ENCODE results near the gene TYMP.

The TYMP gene

DNA sequence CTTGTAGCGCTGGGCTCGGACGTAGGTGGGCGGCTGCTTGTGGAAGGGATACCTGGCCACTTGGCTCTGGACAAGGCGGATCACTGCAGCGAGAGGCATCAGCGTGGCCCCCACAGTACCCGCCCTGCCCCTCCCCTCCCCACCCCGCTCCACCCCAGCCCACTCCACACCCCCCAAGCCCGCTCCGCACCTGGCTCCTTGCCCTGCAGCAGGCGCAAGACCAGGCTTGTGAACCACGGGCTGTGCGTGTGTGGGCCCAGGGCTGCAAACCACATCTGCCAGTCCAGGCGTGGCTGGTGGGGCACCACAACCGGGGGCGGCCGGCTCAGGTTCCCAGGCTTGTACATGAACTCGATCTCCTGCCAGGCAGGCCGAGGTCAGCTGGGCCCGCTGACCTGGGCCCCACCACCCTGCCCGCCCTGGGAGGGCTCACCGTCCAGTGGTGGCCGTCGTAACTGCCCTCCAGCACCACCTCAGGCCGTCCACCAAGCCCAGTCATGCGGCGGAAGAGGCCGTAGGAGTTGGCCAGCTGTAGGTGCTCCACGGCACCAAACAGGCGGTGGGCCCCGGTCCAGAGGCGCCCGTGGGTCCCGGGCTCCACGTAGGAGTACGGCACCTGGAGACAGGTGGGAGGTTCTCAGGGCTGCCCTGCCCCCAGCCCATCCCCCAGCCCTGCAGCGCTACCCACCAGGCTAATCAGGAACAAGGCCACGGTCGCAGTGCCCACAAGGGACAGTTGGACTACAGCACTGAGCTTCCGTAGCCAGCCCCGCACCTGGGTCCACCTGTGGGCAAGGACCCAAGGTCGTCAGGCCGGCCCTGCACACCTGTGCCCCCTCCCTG is 25.2 kb downstream of the TYMP start:
- peak; percentile 23 for DNase-seq

DNA sequence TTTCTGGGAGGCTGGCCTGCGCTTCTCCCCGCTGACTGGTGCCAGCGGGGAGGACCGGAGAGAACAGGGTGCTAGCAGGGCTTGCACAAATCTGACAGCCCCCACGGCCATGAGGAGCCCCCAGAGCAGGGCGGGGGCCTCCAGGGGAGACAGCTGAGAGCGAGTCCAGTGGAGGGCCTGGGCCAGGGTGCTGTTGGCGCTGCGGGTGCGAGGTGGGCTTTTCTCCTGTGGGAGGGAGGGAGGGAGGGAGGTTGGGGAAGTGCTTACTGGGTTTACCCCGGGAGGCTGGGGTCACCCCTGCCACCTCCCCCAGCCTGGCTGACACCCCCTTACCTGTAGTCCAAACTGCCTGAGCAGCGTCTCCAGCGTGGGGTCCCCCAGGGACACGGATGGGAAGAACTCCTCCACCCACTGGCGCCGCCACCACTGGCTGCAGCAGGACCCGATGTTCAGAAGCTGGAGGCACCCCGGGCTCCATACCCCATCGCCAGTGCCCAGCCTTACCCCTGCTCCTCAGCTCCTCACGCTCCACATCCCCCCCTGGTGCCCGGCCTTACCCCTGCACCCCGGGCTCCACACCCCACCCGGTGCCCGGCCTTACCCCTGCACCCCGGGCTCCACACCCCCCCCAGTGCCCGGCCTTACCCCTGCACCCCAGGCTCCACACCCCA is 26.2 kb downstream of the TYMP start:
- no peak for DNase-seq

DNA sequence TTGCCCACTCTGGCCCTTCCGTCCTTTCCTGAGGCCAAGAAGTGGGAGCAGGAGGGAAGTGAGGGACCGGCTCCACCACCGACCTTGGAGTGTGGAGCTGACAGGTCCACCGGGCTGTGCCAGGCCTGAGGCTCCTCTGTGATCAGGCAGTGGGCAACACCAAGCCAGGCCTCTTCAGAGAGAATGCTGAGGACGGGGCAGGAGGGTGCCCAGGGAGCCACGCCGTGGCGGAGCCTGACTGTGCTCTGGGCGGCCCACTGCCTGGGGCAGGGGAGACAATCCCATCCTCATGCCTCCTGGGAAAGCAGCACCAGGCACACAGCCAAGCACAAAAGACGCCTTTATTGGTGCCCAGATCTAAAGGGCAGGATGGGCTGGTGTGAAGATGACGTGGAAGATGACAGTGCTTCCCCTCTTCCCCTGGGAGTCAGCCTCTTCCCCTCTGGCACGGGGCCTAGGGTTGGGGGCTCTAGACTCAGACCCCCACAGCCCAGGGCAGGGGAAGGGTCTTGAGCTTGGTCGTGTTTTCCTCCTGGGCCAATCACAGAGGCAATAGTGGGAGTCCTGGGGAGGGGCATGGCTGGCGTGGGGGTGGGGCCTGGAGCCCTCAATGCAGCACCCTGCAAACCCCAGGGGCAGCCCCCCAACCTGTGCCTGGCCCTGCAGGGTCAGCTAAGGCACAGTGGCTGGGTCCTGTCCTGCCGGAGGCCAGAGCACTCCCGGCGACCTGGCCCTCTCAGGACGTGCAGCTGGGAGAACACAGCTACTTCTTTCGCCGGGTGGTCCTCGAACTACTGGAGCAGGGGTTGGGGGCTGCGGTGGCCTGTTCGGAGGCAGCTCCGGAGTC is 27.0 kb downstream of the TYMP start:
- DNase-seq: no peak

DNA sequence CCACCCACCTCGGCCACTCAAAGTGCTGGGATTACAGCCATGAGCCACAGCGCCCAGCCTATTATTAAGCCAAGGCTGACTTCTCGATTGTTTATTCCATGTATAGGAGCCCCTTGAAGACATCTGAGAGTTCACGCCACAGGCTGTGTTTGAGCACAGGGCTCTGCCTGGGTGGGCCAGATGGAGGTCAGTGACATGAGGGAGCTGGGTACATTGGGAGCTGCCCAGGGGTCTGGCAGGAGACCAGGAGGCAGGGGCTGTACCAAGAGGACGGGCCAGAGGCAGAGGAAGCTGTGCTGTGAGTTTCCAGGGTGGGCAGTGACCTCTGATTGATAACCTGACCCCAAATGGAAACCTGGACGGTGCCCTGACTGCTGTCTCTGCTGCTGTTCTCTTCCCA is 27.7 kb downstream of the TYMP start:
- no peak for DNase-seq

DNA sequence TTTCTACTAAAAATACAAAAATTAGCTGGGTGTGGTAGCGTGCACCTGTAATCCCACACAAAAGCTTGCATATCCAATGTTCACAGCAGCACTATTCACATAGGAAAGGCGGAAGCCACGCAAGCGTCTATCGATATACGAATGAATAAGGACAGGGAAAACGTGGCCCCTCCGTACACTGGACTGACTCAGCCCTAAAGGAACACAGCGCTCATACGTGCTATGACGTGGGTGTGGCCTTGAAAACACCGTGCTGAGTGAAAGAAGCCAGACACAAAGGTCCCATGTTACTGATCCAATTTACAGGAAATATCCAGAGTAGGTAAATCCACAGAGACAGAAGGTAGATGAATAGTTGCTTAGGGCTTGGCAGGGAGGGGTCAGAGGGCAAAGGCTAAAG is 29.4 kb downstream of the TYMP start:
- DNase-seq: no peak

DNA sequence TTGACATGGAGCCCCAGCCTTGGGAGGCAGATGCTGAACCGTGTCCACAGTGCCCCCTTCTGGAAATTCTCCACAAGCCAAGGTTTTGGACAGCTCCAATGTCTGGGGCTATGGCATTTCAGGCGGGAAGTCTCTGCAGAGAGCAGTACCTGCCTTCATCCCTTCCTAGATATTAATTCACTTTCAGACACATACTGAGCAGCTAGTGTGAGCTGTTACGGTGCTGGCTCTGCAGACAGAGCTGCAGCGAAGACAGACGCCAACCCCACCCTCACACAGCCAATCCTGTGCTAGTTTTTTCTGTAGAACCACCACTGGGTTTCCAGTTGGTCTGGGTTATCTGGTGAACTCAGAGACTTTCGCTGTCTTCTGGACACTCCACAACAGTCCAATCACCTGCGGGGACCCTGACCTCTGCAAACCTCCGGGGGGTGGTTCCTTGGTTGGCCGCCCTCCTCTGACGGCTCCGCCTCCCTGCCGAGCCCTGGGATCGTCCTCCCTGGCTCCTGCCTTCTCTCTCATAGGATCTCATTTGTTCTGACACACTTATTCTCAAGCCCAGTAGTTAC is 31.4 kb downstream of the TYMP start:
- DNase-seq: no peak

DNA sequence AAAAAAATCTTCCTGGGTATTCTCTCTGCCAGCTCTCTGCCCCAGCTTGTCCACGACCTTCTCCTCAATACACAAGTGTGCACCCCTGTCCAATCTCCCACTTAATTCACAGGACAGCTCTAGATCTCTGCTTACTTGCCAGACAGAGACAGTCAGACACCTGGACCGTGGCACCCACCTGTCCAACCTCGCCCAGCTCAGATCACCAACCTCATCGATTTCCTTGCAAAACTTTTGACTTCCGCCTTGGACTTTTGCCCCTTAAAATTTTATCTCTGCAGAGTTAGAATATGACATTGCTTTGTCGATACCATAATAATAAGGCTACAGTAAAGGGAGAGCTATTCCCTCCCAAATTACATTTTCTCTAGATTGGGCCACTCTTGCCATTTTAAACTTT is 32.7 kb downstream of the TYMP start:
- no peak for DNase-seq

DNA sequence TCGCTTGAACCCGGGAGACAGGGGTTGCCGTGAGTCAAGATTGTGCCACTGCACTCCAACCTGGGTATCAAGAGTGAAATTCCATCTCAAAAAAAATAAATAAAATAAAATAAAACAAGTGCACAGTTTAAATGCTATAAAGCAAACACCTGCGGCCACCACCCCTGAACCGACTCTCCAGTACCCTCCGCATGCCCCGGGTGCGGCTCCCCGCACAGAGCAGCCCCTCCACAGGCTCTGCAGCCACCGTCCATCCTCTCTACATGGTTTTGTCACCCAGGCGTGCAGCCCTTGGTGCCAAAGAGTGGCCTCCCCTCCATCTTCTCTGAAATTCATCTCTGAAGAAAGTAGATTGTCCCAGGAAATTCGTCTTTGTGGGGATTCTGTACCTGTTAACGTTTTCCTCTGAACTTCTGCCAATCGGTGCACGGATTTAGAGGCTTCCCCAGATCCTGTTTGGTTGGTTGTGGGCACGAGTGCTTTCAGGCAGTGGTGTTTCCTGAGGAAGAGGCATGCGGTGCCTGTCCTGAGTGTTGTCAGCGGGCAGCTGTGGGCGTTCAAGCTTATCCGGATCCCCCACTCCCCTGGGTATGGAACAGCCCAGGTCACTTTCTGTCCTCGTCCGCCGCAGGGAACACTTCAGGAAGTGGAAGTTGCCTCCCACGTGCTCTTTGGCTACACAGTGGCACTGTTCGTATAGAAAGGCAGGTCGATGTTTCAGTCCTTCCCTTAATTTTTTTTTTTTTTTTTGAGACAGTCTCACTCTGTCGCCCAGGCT is 39.1 kb downstream of the TYMP start:
- no peak for DNase-seq

DNA sequence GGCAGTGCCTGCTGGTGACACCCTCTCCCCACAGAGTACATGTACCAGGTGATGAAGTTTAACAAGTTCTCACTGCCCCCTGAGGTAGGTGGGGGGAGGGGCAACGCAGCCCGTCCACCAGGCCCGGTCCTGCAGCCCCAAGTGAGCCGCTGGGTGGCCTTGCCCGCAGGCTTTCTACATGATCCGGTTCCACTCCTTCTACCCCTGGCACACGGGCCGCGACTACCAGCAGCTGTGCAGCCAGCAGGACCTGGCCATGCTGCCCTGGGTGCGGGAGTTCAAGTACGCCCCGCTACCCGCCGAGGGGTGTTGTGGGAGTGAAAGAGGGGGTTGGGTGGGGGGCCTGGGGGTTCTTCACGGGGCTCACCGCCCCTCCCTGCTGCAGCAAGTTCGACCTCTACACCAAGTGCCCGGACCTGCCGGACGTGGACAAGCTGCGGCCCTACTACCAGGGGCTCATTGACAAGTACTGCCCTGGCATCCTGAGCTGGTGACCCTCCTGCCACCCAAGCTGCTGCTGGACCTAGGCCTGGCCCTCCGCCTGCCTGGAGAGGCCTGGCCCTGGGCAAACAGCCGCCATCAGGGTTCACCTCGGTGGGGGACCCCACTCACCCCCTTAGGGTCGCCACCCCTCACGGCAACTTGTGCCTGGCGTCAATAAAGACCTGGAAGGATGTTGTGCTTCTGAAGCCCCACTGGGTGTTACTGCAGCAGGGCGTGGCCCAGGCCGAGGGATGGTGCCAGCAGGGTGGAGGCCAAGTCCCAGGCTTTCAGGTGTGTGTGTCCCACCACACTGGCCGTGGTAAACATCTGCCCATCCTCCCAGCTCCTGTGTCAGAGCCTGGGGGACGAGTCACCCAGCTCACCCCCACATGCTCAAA is 40.2 kb downstream of the TYMP start:
- no peak for DNase-seq

DNA sequence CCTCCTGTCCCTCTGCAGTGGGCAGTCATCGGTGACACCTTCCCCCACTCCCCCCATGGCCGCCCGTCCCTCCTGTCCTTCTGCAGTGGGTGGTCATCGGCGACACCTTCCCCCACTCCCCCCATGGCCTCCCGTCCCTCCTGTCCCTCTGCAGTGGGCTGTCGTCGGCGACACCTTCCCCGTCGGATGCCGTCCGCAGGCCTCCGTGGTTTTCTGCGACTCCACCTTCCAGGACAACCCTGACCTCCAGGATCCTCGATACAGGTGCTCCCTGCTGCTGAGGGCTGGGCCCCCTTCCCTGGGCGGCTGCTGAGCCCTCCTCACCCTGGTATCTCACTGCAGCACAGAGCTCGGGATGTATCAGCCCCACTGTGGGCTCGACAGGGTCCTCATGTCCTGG is 40.9 kb downstream of the TYMP start:
- DNase-seq: no peak

DNA sequence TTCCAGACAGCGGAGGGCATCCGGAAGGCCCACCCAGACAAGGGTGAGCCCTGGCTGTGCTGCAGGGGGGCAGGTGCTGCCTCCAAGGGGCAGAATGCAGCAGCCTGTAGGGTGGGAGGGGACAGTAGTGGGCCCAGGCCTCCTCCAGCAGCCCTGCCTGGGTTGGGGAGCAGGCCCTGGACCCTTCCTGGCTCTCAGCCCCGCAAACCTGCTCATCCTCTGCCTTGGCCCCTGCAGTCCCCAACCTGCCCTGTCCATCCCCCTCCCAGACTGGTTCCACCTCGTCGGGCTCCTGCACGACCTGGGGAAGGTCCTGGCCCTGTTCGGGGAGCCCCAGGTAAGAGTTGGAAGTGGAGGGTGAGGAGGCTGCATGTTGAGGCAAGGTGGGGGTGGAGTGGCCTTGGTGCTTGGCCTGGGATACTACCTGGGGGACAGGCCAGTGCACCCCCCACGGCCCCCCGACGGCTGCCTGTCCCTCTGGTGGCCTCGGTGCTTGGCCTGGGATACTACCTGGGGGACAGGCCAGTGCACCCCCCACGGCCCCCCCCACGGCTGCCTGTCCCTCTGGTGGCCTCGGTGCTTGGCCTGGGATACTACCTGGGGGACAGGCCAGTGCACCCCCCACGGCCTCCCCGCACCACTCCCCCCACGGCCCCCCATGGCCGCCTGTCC is 41.7 kb downstream of the TYMP start:
- DNase-seq: no peak

DNA sequence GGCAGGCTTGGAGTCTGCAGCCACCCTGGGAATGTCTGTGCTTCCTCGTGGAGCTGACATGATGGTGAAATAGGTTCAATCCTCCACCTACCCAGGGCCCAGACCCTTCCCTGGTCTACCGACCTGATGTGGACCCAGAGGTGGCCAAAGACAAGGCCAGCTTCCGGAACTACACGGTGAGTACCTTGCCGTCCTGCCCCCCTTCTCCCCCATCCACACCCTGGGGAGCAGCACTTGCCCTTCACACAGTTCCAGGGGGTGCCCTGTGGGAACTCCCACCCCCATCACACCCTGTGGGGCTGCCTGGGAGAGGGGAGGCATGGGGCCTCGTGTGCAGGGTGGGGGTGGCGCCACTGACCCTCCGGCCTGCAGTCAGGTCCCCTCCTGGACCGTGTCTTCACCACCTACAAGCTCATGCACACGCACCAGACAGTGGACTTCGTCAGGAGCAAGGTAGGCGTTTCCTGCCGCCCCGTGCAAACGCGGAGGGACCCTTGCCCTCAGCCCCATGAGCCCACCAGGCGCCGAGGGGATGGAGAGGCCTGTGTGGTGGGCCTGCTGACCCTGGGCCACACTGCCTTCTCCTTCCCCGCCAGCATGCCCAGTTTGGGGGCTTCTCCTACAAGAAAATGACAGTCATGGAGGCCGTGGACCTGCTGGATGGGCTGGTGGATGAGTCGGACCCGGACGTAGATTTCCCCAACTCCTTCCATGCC is 42.4 kb downstream of the TYMP start:
- DNase-seq: no peak

DNA sequence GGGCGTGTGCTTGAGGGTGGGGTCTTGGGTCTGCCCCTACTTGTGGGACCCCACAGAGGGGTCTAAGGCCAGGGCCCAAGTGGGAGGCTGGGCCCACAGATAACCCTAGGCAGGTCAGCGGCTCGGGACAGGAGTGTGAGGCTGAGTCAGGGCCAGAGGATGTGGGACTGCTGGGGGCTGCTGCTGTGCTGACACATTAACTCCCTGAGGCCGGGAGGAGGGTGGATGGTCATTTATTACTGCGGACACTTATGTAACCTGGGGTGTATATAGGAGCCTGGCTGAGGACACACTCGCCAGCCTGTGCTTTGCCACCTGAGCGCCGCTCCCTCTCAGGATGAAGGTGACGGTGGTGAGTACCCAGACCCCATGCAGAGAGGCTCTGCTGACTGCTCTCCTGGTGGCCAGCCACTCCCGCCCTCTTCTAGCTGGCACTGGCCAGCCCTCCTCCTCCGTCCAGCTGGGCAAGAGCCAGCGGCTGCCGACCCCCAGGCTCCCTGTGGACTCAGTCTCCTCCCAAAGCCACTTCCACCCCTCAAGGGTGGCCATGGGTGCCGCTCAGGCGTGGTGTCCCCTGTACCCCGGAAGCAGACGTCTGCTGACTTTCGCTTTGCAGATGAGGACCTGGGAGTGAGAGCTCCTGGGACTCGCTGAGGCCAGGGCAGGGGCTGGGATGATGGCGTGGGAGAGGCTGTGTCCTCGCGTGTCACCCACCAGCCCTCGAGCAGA is 43.1 kb downstream of the TYMP start, which contains the start of gene MIOX:
TSS of gene MIOX (plus strand) at position 299 of the 729 bp plus-strand sequence. CDS start at position 338, 39 bp downstream.
- no peak for DNase-seq

DNA sequence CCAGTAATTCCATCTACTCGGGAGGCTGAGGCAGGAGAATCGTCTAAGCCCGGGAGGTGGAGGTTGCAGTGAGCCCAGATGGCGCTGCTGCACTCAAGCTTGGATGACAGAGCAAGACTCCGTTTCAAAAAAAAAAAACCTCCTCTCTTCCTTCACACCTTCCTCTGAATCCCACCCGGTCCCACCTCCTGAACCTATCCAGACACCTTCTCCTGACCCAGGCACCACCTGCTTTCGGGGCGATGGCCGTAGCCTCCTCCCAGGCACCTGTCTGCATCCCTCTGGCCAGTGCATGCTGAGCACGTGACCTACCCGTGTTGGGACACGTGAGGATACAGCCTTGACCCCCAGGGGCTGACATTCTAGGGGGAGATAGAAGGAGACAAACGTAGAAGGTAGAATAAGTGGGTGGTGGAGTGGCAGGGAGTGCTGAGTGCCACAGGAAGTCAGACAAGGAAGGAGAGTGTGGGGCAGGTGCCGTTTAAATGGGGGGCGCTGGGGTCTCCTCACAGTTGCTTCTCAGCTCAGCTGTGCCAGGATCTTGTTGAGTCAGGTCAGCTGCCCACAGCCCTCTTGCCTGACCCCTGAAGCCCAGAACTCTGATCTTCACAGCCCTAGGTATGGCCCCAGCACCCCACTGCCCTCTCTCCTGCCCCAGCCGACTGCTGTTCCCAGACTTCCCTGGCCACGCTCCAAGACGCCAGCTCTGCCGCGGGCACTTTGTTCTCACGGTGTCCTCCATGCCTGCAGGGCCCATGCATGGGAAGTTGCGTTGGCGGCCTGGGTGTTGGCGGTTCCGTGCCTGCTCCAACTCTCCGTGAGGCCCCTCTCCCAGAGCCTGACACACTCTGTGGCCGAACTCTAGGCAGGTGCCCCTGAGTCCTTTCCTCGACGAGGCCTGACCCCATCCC is 44.3 kb downstream of the TYMP start:
- DNase-seq: peak; percentile 31

DNA sequence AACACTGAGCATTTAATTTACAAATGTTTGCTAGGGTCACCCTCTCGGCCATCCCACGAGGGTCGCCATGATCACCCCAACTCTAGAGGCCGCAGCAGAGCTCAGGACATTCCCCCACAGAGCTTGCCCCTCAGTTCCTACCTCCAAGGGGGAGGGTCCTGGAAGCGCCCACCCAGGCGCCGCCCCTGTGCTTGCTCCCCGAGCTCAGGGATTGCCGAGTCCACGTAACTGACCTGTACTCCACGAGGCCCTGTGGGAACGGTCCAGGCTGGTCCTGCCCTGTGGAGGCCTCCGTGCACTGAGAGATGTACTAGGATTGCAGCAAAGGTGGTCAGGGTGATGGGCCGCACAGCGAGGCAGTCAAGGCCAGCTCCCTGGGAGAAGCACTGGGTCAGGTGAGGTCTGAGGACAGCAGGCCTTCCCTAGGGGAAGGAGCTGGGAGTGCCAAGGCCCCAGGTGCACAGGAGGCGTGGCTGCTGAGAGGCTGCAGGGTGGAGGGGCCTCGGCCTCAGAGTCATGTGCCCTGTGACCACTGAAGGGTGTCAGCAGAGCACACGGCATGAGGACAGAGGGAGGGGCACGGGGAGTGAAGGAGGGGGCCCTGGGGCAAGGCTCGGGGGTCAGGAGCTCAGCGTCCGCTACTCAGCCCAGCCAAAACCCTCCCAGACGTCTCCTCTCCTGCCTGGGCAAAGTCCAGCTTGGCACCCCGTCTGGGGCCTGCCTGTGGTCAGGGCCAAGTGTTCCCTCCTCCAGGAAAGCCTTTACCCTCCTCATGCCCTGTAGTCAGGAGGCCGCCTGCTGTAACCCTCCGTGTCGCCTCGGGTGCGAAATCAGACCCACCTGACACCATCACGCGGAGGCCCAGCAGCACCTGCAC is 45.6 kb downstream of the TYMP start:
- no peak for DNase-seq

DNA sequence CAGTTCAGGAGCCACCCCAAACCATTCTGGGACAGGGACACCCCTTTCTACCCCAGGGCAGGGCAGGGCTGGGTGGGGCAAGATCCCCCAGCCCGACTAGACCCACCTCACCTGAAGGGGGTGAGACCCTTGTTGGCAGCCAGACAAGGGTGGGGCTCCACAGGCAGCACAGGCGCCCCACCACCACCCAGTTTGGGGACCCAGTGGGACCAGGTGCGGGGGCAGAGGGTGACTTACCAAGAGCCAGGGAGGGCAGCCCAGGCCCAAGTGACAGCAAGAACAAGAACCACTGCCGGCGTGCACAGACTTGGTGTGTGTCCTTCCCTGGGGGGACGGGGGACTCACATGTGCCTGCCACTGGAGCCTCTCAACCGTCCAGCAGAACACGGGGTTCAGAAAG is 46.3 kb downstream of the TYMP start:
- no peak for DNase-seq

DNA sequence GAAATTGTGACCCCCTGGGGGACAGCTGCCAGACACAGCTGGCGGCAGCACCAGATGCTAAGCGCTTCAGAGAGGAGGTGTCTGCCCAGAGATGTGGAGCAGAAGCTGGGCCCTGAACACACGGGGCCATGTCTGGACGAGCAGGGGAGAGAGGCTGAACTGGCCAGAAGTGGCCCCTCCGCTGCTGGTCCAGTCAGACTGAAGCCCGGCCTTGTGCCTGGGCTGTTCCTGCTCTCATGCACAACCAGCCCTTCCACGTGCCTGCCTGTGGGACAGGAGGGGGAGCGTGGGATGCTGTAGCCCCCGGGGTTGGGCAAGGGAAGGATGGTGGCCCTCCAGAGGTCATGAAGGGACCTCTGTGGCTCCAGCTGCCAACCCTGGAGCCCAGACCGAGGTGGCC is 46.7 kb downstream of the TYMP start:
- peak; percentile 79 for DNase-seq

Measured in NCI-H2171 treated with DMSO at 0.1 percent for 48 hours (cell line).